ENCODE measurements around the gene DLEC1.

GRCh38 chr3:38119821-38120692 lies 81.0 kb downstream of the DLEC1 start:
- TF ChIP-seq CTCF (IDR thresholded peaks at IDR 0.05; ENCODE audit: insufficient read depth, low read depth, low read length): no peak
- TF ChIP-seq EZH2 (IDR thresholded peaks at IDR 0.05; ENCODE audit: insufficient read depth, low read length): no peak
